CD14-positive monocyte (primary cell): Measurements from ENCODE around the gene C9orf50. TPM values are rescaled to one million over a fixed set of nuclear protein-coding genes. Genes with fewer than 3 reads are reported as not detected.
"Not testable (repeated sequence)": the region's sequence is repeated elsewhere in the genome, so short reads cannot be mapped to it uniquely, and the experiment has no call there.

ENCODE experiments used
- DNase-seq, 3 donors: peaks; one replicate each; pipeline ENCODE4 v3.0.0-alpha.2; 2011 to 2022
- H2AFZ ChIP-seq: 2 replicates; pipeline ENCODE4 v1.6.0; 2012; ENCODE audit warnings: mild to moderate bottlenecking, low read depth, low read length, inconsistent platforms; ENCODE audit not compliant: insufficient read depth, poor library complexity, severe bottlenecking
- H3K27ac ChIP-seq, 2 donors: 1 replicate in 1 of 2; 2 replicates in 1 of 2; pipeline ENCODE4 v1.5.1; 2012 to 2013; ENCODE audit warnings: low read length in 2 of 2, control low read depth in 1 of 2, inconsistent platforms in 1 of 2, low read depth in 1 of 2, mild to moderate bottlenecking in 1 of 2
- H3K27me3 ChIP-seq, 2 donors: one replicate each; pipeline versions ENCODE4 v1.6.0 to v1.6.1; 2011 to 2013; ENCODE audit warnings: low read length in 2 of 2; ENCODE audit not compliant: control insufficient read depth in 2 of 2, insufficient read depth in 2 of 2
- H3K36me3 ChIP-seq, 2 donors: replicated peaks in 1 of 2; 1 replicate in 1 of 2; 2 replicates in 1 of 2; pipeline versions ENCODE4 v1.5.1 to v1.6.1; 2012 to 2013; ENCODE audit warnings: low read length in 2 of 2, control low read depth in 1 of 2, inconsistent platforms in 1 of 2, mild to moderate bottlenecking in 1 of 2; ENCODE audit not compliant: insufficient read depth in 2 of 2, control insufficient read depth in 1 of 2
- H3K4me1 ChIP-seq, 2 donors: 1 replicate in 1 of 2; 2 replicates in 1 of 2; pipeline versions ENCODE4 v1.5.1 to v1.6.1; 2012 to 2013; ENCODE audit warnings: low read length in 2 of 2, control low read depth in 1 of 2, inconsistent platforms in 1 of 2, mild to moderate bottlenecking in 1 of 2, moderate library complexity in 1 of 2; ENCODE audit not compliant: insufficient read depth in 2 of 2, control insufficient read depth in 1 of 2
- H3K4me2 ChIP-seq: replicated peaks from 2 replicates; pipeline ENCODE3; 2012; ENCODE audit warnings: low read length, moderate library complexity, mild to moderate bottlenecking; ENCODE audit not compliant: poor library complexity, severe bottlenecking; ENCODE audit errors: extremely low read depth
- H3K4me3 ChIP-seq, 3 experiments: fragments of 200-600 bp in 1 of 3; sonication (generic) in 1 of 3; replicated peaks in 1 of 3; 1 replicate in 2 of 3; 2 replicates in 1 of 3; pipeline ENCODE4 v1.5.1; 2011 to 2013; ENCODE audit warnings: low read length in 3 of 3, mild to moderate bottlenecking in 3 of 3, control low read depth in 2 of 3, low read depth in 2 of 3, inconsistent platforms in 1 of 3, moderate library complexity in 1 of 3
- H3K79me2 ChIP-seq: 2 replicates; pipeline ENCODE4 v1.6.0; 2012; ENCODE audit warnings: mild to moderate bottlenecking, control low read depth, inconsistent platforms, low read length, moderate library complexity; ENCODE audit not compliant: insufficient read depth
- H3K9ac ChIP-seq: 2 replicates; pipeline ENCODE4 v1.6.0; 2017; ENCODE audit warnings: low read length, mild to moderate bottlenecking; ENCODE audit not compliant: insufficient read depth, poor library complexity, severe bottlenecking
- H3K9me3 ChIP-seq, 2 donors: replicated peaks in 1 of 2; 1 replicate in 1 of 2; 2 replicates in 1 of 2; pipeline versions ENCODE4 v1.5.1 to v1.6.1; 2012 to 2013; ENCODE audit warnings: low read length in 2 of 2, control low read depth in 1 of 2; ENCODE audit not compliant: control insufficient read depth in 1 of 2, insufficient read depth in 1 of 2
- H4K20me1 ChIP-seq: 2 replicates; pipeline ENCODE4 v1.6.0; 2012; ENCODE audit warnings: mild to moderate bottlenecking, low read length, control low read depth, moderate library complexity; ENCODE audit not compliant: insufficient read depth
- H3K27ac Mint-ChIP-seq, 7 donors: one replicate each; pipeline ENCODE4 v1.8.0; 2020; ENCODE audit warnings: mild to moderate bottlenecking in 7 of 7, mixed read lengths in 7 of 7, moderate library complexity in 6 of 7, inconsistent platforms in 2 of 7
- H3K27me3 Mint-ChIP-seq, 3 donors: one replicate each; pipeline ENCODE4 v1.8.0; 2021 to 2022; ENCODE audit warnings: low read depth in 3 of 3, mild to moderate bottlenecking in 3 of 3, mixed read lengths in 3 of 3, moderate library complexity in 3 of 3, inconsistent platforms in 1 of 3
- H3K36me3 Mint-ChIP-seq, 2 donors: one replicate each; pipeline ENCODE4 v1.8.0; 2020; ENCODE audit warnings: mixed read lengths in 2 of 2, inconsistent platforms in 1 of 2, mild to moderate bottlenecking in 1 of 2
- H3K4me1 Mint-ChIP-seq: one replicate; pipeline ENCODE4 v1.8.0; 2020; ENCODE audit warnings: mild to moderate bottlenecking, mixed read lengths
- H3K4me3 Mint-ChIP-seq, 2 donors: one replicate each; pipeline ENCODE4 v1.8.0; 2020; ENCODE audit warnings: mild to moderate bottlenecking in 2 of 2, mixed read lengths in 2 of 2, moderate library complexity in 1 of 2
- H3K9me3 Mint-ChIP-seq, 7 donors: one replicate each; pipeline ENCODE4 v1.8.0; 2020 to 2022; ENCODE audit warnings: mixed read lengths in 7 of 7, mild to moderate bottlenecking in 6 of 7, moderate library complexity in 6 of 7, inconsistent platforms in 2 of 7
- CTCF ChIP-seq: fragments of 200-600 bp; IDR thresholded peaks from one replicate; pipeline ENCODE4 v1.8.0; 2022; ENCODE audit warnings: antibody characterized with exemption, mild to moderate bottlenecking
- WGBS: methylation state at CpG from one replicate; pipeline ENCODE4 v1.1.5; 2013; ENCODE audit warnings: missing lambda C conversion rate; ENCODE audit not compliant: insufficient coverage; 5-methylcytosine and 5-hydroxymethylcytosine counted together
- intact Hi-C, 2 donors: fragments of 100-400 bp; cut with micrococcal nuclease; formaldehyde crosslinking; loops; one replicate each; pipeline versions ENCODE4 v1.15.0 to v1.15.1; 2023
- polyA plus RNA-seq, 3 donors: library from polyadenylated mRNA; depleted of rRNA in 1 of 3; unstranded in 2 of 3; stranded (reverse) in 1 of 3; fragments of 300-500 nt in 2 of 3; fragments of >200 nt in 1 of 3; fragmentation: Illumina TruSeq in 2 of 3; gene quantifications; 1 replicate in 2 of 3; 2 replicates in 1 of 3; pipeline ENCODE4 v1.2.3, GENCODE V29; 2012 to 2021

C9orf50 gene
- polyA plus RNA-seq, 3 donors: not detected

GRCh38 chr9:129664746-129665388, 44.0 kb upstream of the C9orf50 start:
- no peaks in the 10 kb centered on the region for H3K36me3 ChIP-seq
- H3K79me2 ChIP-seq: no peaks in the 10 kb centered on the region
- Mint-ChIP-seq H3K27ac (no peak overlapping the region), H3K27me3 (peaks cover 53 to 84% (median 66%) of the 10 kb centered on the region in 3 donors), H3K36me3 (no peaks in the 10 kb centered on the region), H3K9me3 (peaks cover 0 to 15% (median 2%) of the 10 kb centered on the region in 7 donors), H3K4me3 (peak overlapping the region; percentile 52 to 85), H3K4me1 (peaks cover 8% of the 10 kb centered on the region)
- intact Hi-C loops: no loop called here
- H3K27ac ChIP-seq: no peak overlapping the region
- H3K4me2 ChIP-seq: peak overlapping the region; percentile 58
- H2AFZ ChIP-seq: peak overlapping the region; percentile 61
- peaks cover 11 to 46% of the 10 kb centered on the region in 2 donors for H3K27me3 ChIP-seq
- no peaks in the 10 kb centered on the region for H4K20me1 ChIP-seq
- WGBS: 24% methylated on average over 18 of the region's 36 CpGs
- H3K9me3 ChIP-seq: no peaks in the 10 kb centered on the region
- peaks cover 0 to 5% of the 10 kb centered on the region in 2 donors for H3K4me1 ChIP-seq
- DNase-seq: no peak
- no peak for TF ChIP-seq CTCF
- peak overlapping the region; percentile 8 for H3K9ac ChIP-seq
- peak overlapping the region in 1 of 3 experiments; percentile 51 for H3K4me3 ChIP-seq

GRCh38 chr9:129662239-129662638, 41.3 kb upstream of the C9orf50 start:
- intact Hi-C loops, H3K4me1 Mint-ChIP-seq, H3K4me3 ChIP-seq, H3K27ac ChIP-seq, H3K79me2 ChIP-seq, H3K36me3 ChIP-seq, H3K4me2 ChIP-seq, H3K9me3 ChIP-seq, H2AFZ ChIP-seq, H3K4me3 Mint-ChIP-seq, H3K36me3 Mint-ChIP-seq, H4K20me1 ChIP-seq, DNase-seq, H3K27ac Mint-ChIP-seq, H3K4me1 ChIP-seq, H3K9ac ChIP-seq, H3K9me3 Mint-ChIP-seq: not testable (repeated sequence)
- peaks cover 46 to 68% (median 48%) of the 10 kb centered on the region in 3 donors for H3K27me3 Mint-ChIP-seq
- H3K27me3 ChIP-seq: peaks cover 11 to 43% of the 10 kb centered on the region in 2 donors
- 70% methylated on average over 2 of the region's 3 CpGs for WGBS
